K562 (cell line): ENCODE data around the gene NFE2. TPM values are rescaled to one million over a fixed set of nuclear protein-coding genes. Genes with fewer than 3 reads are reported as not detected.
A peak's percentile ranks its signal among the peaks of the same experiment; 100 is the strongest.

Experiments
- CAMTA2 ChIP-seq: fragments of 250-450 bp; sonication (Bioruptor Pico); conservative IDR thresholded peaks from 2 replicates; pipeline ENCODE4 v1.5.1; 2022
- CHD7 ChIP-seq: fragments of 200-600 bp; sonication (generic); IDR thresholded peaks from one replicate; pipeline ENCODE4 v1.6.1; 2012; ENCODE audit warnings: mild to moderate bottlenecking, low read depth, low read length, inconsistent platforms
- FOXA1 ChIP-seq: fragments of 450-650 bp; IDR thresholded peaks from 2 replicates; pipeline ENCODE4 v1.6.1; 2016; ENCODE audit warnings: mild to moderate bottlenecking, borderline replicate concordance
- GATAD2A ChIP-seq: fragments of 450-650 bp; IDR thresholded peaks from 2 replicates; pipeline ENCODE4 v1.6.1; 2017
- KDM2B ChIP-seq: fragments of 250-450 bp; sonication (Bioruptor Pico); IDR thresholded peaks from 2 replicates; pipeline ENCODE4 v1.8.0; 2021; ENCODE audit warnings: mild to moderate bottlenecking, moderate library complexity
- KLF16 ChIP-seq: IDR thresholded peaks from 2 replicates; pipeline ENCODE4 v1.6.1; 2016; ENCODE audit warnings: antibody characterized with exemption
- MED1 ChIP-seq: sonication (generic); formaldehyde crosslinking; IDR thresholded peaks from 2 replicates; pipeline ENCODE4 v1.8.1; 2023; ENCODE audit warnings: missing genetic modification reagents, borderline replicate concordance
- NR2F6 ChIP-seq: fragments of 450-650 bp; formaldehyde crosslinking; IDR thresholded peaks from 2 replicates; pipeline ENCODE4 v1.4.0; 2020; ENCODE audit warnings: mild to moderate bottlenecking
- PHB ChIP-seq: fragments of 250-450 bp; sonication (Bioruptor Pico); IDR thresholded peaks from 2 replicates; pipeline ENCODE4 v1.5.0; 2021
- SIX5 ChIP-seq, 2 experiments: IDR thresholded peaks; 2 replicates each; pipeline ENCODE4 v1.6.1; 2011; ENCODE audit warnings: low read length in 2 of 2, borderline replicate concordance in 1 of 2, low read depth in 1 of 2, mild to moderate bottlenecking in 1 of 2, moderate library complexity in 1 of 2; ENCODE audit not compliant: insufficient read depth in 1 of 2
- SMAD3 ChIP-seq: fragments of 450-650 bp; formaldehyde crosslinking; conservative IDR thresholded peaks from 2 replicates; pipeline ENCODE4 v1.4.0; 2020; ENCODE audit warnings: mild to moderate bottlenecking
- SNAPC5 ChIP-seq: fragments of 250-450 bp; sonication (Bioruptor Pico); IDR thresholded peaks from 2 replicates; pipeline ENCODE4 v1.8.0; 2021; ENCODE audit warnings: moderate library complexity, mild to moderate bottlenecking, inconsistent platforms
- U2AF2 ChIP-seq: fragments of 200-400 bp; formaldehyde crosslinking; optimal IDR thresholded peaks from 2 replicates; pipeline ENCODE3; 2017; ENCODE audit warnings: low read depth, mild to moderate bottlenecking, low read length
- ZBTB26 ChIP-seq: fragments of 450-650 bp; formaldehyde crosslinking; IDR thresholded peaks from 2 replicates; pipeline ENCODE4 v1.4.0; 2022; ENCODE audit warnings: missing genetic modification characterization
- ZNF12 ChIP-seq: sonication (generic); formaldehyde crosslinking; IDR thresholded peaks from 2 replicates; pipeline ENCODE4 v1.4.0; 2020; ENCODE audit warnings: mild to moderate bottlenecking, missing genetic modification reagents
- ZNF212 ChIP-seq: fragments of 450-650 bp; formaldehyde crosslinking; IDR thresholded peaks from 2 replicates; pipeline ENCODE4 v1.4.0; 2020; ENCODE audit warnings: mild to moderate bottlenecking
- ZNF316 ChIP-seq: fragments of 450-650 bp; IDR thresholded peaks from 2 replicates; pipeline ENCODE4 v1.6.1; 2016
- polyA plus RNA-seq, 8 experiments: library from polyadenylated mRNA; depleted of rRNA in 4 of 8; stranded (reverse) in 5 of 8; unstranded in 3 of 8; fragments of >200 nt; fragmentation: Nextera tagmentation in 2 of 8; fragmentation: Illumina TruSeq in 1 of 8; extraction: Ambion mirVana in 2 of 8; extraction: Trizol in 1 of 8; gene quantifications; 2 replicates each; pipeline versions ENCODE4 v1.2.1 to v1.2.3, GENCODE V29; 2011 to 2014; ENCODE audit warnings: inconsistent platforms in 1 of 8, missing spikeins in 1 of 8
- total RNA-seq, 7 experiments: library from RNA; depleted of rRNA in 6 of 7; stranded (reverse); fragments of >200 nt in 6 of 7; fragmentation: Illumina TruSeq in 2 of 7; extraction: Trizol in 2 of 7; gene quantifications; 2 replicates each; pipeline versions ENCODE4 v1.2.1 to v1.2.3, GENCODE V29; 2011 to 2021; ENCODE audit warnings: low replicate concordance in 1 of 7

NFE2 gene
- total and polyA plus RNA-seq, 9 of the 15 experiments (the other 6 are each of a cell fraction or from before 2014, with no cell fraction given), result 12.3 to 282 (median 208) TPM

GRCh38 chr12:54324617-54325441, 24.0 kb upstream of the NFE2 start, which contains the start of gene COPZ1 (continued):
- no peak for TF ChIP-seq CHD7
- no peak for TF ChIP-seq ZNF12 (CRISPR knock-in tag)
- 0 out of 2 replicates have a peak, but pooled peaks have one; percentile 21 for TF ChIP-seq KLF16
- no peak for TF ChIP-seq MED1 (CRISPR knock-in tag)
- TF ChIP-seq GATAD2A, result no peak
- TF ChIP-seq SNAPC5 (CRISPR knock-in tag), result no peak
- no peak for TF ChIP-seq KDM2B (CRISPR knock-in tag)
- no peak for TF ChIP-seq SIX5 (IDR thresholded peaks at IDR 0.05; ENCODE audit: borderline replicate concordance in 1 of 2, insufficient read depth in 1 of 2, low read depth in 1 of 2, low read length in 2 of 2)
- TF ChIP-seq PHB (CRISPR knock-in tag), result peak; percentile 93
- 0 out of 2 replicates have a peak, but pooled peaks have one; percentile 68 for TF ChIP-seq ZNF212 (CRISPR knock-in tag)
- peak; percentile 95 for TF ChIP-seq ZBTB26
- TF ChIP-seq SMAD3, result peak; percentile 78; the same call in 1 of the 2 replicates
- peak; percentile 42; the same call in 1 of the 2 replicates for TF ChIP-seq ZNF316
- no peak for TF ChIP-seq CAMTA2 (CRISPR knock-in tag)
- 0 out of 2 replicates have a peak, but pooled peaks have one; percentile 26 for TF ChIP-seq NR2F6 (CRISPR knock-in tag)
- no peak for TF ChIP-seq U2AF2
- no peak for TF ChIP-seq FOXA1
